ENCODE results near the gene PTPN6.

- TF ChIP-seq, protein P1, sequence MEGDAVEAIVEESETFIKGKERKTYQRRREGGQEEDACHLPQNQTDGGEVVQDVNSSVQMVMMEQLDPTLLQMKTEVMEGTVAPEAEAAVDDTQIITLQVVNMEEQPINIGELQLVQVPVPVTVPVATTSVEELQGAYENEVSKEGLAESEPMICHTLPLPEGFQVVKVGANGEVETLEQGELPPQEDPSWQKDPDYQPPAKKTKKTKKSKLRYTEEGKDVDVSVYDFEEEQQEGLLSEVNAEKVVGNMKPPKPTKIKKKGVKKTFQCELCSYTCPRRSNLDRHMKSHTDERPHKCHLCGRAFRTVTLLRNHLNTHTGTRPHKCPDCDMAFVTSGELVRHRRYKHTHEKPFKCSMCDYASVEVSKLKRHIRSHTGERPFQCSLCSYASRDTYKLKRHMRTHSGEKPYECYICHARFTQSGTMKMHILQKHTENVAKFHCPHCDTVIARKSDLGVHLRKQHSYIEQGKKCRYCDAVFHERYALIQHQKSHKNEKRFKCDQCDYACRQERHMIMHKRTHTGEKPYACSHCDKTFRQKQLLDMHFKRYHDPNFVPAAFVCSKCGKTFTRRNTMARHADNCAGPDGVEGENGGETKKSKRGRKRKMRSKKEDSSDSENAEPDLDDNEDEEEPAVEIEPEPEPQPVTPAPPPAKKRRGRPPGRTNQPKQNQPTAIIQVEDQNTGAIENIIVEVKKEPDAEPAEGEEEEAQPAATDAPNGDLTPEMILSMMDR (IDR thresholded peaks at IDR 0.05; ENCODE audit: insufficient read depth, low read length): no peak
- no peak for TF ChIP-seq POLR2AphosphoS5 (IDR thresholded peaks at IDR 0.05; ENCODE audit: low read depth)
- TF ChIP-seq, protein P2, sequence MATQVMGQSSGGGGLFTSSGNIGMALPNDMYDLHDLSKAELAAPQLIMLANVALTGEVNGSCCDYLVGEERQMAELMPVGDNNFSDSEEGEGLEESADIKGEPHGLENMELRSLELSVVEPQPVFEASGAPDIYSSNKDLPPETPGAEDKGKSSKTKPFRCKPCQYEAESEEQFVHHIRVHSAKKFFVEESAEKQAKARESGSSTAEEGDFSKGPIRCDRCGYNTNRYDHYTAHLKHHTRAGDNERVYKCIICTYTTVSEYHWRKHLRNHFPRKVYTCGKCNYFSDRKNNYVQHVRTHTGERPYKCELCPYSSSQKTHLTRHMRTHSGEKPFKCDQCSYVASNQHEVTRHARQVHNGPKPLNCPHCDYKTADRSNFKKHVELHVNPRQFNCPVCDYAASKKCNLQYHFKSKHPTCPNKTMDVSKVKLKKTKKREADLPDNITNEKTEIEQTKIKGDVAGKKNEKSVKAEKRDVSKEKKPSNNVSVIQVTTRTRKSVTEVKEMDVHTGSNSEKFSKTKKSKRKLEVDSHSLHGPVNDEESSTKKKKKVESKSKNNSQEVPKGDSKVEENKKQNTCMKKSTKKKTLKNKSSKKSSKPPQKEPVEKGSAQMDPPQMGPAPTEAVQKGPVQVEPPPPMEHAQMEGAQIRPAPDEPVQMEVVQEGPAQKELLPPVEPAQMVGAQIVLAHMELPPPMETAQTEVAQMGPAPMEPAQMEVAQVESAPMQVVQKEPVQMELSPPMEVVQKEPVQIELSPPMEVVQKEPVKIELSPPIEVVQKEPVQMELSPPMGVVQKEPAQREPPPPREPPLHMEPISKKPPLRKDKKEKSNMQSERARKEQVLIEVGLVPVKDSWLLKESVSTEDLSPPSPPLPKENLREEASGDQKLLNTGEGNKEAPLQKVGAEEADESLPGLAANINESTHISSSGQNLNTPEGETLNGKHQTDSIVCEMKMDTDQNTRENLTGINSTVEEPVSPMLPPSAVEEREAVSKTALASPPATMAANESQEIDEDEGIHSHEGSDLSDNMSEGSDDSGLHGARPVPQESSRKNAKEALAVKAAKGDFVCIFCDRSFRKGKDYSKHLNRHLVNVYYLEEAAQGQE (IDR thresholded peaks at IDR 0.05; ENCODE audit: insufficient replicate concordance, low read depth): no peak
Measured at GRCh38 chr12:6909421-6910145, 41.6 kb upstream of the PTPN6 start.
